ENCODE results near the gene UBL4A.

DNA sequence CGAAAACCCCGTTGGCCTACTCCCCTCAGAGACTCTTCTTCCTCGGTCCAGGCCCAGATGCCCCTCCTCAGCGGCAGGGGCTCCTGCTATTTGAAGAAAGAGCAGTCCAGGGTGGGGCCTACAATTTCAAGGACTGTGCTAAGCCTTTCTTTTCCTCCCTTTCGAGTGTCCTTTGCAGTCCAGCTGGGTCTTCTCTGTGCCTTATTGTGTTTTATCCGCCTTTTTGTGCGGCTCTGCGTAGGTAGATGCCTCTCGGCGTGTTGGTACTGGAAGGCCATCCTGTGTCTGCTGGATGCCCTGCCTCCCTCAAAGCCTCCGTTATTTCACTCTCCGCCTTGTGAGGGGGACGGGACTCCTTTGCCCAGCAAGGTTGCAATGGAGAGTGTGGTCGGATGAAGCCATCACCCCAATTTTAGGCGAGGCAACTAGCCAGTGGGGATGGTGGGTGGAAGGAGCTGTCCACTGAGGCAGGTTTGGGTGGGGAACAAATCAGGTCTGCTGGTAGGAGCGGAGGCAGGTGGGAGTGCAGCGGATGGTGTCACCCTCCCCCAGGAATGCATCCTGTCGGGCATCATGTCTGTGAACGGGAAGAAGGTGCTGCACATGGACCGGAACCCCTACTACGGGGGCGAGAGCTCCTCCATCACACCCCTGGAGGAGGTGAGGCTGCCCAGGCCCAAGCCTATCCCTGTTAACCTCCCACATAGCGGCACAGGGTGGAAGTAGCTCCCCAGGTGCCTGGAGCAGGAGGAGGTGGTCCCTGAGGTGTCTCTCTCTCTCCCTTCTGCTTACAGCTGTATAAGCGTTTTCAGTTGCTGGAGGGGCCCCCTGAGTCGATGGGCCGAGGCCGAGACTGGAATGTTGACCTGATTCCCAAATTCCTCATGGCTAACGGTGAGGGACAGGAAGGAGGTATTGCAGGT is 48.2 kb downstream of the UBL4A start:
- TF ChIP-seq, protein P1, sequence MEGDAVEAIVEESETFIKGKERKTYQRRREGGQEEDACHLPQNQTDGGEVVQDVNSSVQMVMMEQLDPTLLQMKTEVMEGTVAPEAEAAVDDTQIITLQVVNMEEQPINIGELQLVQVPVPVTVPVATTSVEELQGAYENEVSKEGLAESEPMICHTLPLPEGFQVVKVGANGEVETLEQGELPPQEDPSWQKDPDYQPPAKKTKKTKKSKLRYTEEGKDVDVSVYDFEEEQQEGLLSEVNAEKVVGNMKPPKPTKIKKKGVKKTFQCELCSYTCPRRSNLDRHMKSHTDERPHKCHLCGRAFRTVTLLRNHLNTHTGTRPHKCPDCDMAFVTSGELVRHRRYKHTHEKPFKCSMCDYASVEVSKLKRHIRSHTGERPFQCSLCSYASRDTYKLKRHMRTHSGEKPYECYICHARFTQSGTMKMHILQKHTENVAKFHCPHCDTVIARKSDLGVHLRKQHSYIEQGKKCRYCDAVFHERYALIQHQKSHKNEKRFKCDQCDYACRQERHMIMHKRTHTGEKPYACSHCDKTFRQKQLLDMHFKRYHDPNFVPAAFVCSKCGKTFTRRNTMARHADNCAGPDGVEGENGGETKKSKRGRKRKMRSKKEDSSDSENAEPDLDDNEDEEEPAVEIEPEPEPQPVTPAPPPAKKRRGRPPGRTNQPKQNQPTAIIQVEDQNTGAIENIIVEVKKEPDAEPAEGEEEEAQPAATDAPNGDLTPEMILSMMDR (conservative IDR thresholded peaks at IDR 0.05 in 1 of 2, IDR thresholded peaks at IDR 0.05 in 1 of 2; ENCODE audit: extremely low read depth in 1 of 2, insufficient read depth in 1 of 2, low read depth in 1 of 2, low read length in 2 of 2): no peak
- no peak for TF ChIP-seq EZH2 (IDR thresholded peaks at IDR 0.05; ENCODE audit: borderline replicate concordance, low read length)

All from mammary epithelial cell (primary cell).